ENCODE measurements around the gene MAPK8.

DNA sequence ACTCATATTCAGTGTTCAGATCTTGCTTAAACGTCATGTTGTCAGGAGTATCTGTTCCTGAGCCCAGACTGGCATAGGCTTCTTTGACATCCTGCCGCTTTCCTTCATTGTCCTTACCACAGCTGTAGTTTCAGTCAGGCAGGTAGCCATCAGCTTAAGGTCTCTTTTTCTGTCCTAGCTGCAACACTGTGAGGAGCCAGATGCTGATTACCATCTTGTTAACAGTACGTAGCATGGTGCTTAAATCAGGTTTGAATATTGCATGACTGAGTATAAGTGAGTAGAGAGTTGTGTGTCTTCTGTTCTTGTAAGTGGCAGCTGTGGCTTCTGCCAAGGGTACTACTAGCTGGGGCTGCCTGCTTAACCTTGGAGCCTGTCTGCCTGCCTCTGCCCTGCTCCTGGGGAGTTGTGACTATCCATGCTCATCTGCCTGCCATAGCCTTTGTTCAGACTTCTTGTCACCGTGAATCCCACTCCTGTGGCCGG is 92.6 kb downstream of the MAPK8 start:
- TF ChIP-seq, protein P1, sequence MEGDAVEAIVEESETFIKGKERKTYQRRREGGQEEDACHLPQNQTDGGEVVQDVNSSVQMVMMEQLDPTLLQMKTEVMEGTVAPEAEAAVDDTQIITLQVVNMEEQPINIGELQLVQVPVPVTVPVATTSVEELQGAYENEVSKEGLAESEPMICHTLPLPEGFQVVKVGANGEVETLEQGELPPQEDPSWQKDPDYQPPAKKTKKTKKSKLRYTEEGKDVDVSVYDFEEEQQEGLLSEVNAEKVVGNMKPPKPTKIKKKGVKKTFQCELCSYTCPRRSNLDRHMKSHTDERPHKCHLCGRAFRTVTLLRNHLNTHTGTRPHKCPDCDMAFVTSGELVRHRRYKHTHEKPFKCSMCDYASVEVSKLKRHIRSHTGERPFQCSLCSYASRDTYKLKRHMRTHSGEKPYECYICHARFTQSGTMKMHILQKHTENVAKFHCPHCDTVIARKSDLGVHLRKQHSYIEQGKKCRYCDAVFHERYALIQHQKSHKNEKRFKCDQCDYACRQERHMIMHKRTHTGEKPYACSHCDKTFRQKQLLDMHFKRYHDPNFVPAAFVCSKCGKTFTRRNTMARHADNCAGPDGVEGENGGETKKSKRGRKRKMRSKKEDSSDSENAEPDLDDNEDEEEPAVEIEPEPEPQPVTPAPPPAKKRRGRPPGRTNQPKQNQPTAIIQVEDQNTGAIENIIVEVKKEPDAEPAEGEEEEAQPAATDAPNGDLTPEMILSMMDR (IDR thresholded peaks at IDR 0.05): no peak
- TF ChIP-seq POLR2A (IDR thresholded peaks at IDR 0.05): no peak
